Fibroblast of lung (primary cell): ENCODE data around the gene SEMG1. TPM values are rescaled to one million over a fixed set of nuclear protein-coding genes. Genes with fewer than 3 reads are reported as not detected.

Experiments used
- DNase-seq, 2 donors: peaks; one replicate each; pipeline versions ENCODE4 v3.0.0 to v3.0.0-alpha.2; 2010; ENCODE audit warnings: low read depth in 2 of 2
- H2AFZ ChIP-seq: 2 replicates; pipeline ENCODE4 v1.5.1; 2012; ENCODE audit warnings: low read length, control low read depth, inconsistent platforms
- H3K27ac ChIP-seq: 2 replicates; pipeline ENCODE4 v1.5.1; 2011; ENCODE audit warnings: low read length, control low read depth; ENCODE audit not compliant: insufficient read depth
- H3K27me3 ChIP-seq: 2 replicates; pipeline ENCODE4 v1.5.1; 2011; ENCODE audit warnings: mild to moderate bottlenecking, low read length; ENCODE audit not compliant: control insufficient read depth, insufficient read depth
- H3K36me3 ChIP-seq: 2 replicates; pipeline ENCODE4 v1.5.1; 2011; ENCODE audit warnings: low read length; ENCODE audit not compliant: control insufficient read depth, insufficient read depth
- H3K4me1 ChIP-seq: 2 replicates; pipeline ENCODE4 v1.5.1; 2011; ENCODE audit warnings: low read length; ENCODE audit not compliant: control insufficient read depth, insufficient read depth; ENCODE audit errors: extremely low read depth
- H3K4me2 ChIP-seq: 2 replicates; pipeline ENCODE4 v1.5.1; 2011; ENCODE audit warnings: low read length, control low read depth; ENCODE audit not compliant: insufficient read depth; ENCODE audit errors: extremely low read depth
- H3K4me3 ChIP-seq, 4 experiments: fragments of 200-600 bp in 1 of 4; sonication (generic) in 1 of 4; replicated peaks in 1 of 4; 2 replicates each; pipeline ENCODE4 v1.5.1; 2011 to 2016; ENCODE audit warnings: low read length in 4 of 4, low read depth in 3 of 4, mild to moderate bottlenecking in 3 of 4, control low read depth in 2 of 4, inconsistent platforms in 1 of 4, mixed read lengths in 1 of 4; ENCODE audit not compliant: insufficient read depth in 1 of 4; ENCODE audit errors: control extremely low read depth in 1 of 4
- H3K79me2 ChIP-seq: 2 replicates; pipeline ENCODE4 v1.5.1; 2012; ENCODE audit warnings: mild to moderate bottlenecking, low read length, inconsistent platforms; ENCODE audit not compliant: control insufficient read depth, insufficient read depth
- H3K9ac ChIP-seq: 2 replicates; pipeline ENCODE4 v1.5.1; 2011; ENCODE audit warnings: mild to moderate bottlenecking, low read length, control low read depth; ENCODE audit not compliant: insufficient read depth
- H3K9me3 ChIP-seq: 2 replicates; pipeline ENCODE4 v1.5.1; 2012; ENCODE audit warnings: low read depth, low read length; ENCODE audit not compliant: control insufficient read depth, insufficient read depth
- H4K20me1 ChIP-seq: 2 replicates; pipeline ENCODE4 v1.5.1; 2011; ENCODE audit warnings: low read length; ENCODE audit not compliant: control insufficient read depth, insufficient read depth; ENCODE audit errors: extremely low read depth
- EZH2 ChIP-seq: IDR thresholded peaks from 2 replicates; pipeline ENCODE4 v1.5.1; 2012; ENCODE audit warnings: low read length, control low read depth, mild to moderate bottlenecking; ENCODE audit errors: missing control alignments
- polyA plus RNA-seq, 2 donors: library from polyadenylated mRNA; depleted of rRNA in 1 of 2; stranded (reverse) in 1 of 2; unstranded in 1 of 2; fragments of >200 nt; gene quantifications; 2 replicates each; pipeline ENCODE4 v1.2.1, GENCODE V29; 2011 to 2012; ENCODE audit warnings: missing spikeins in 1 of 2
- total RNA-seq: library from RNA; depleted of rRNA; stranded (reverse); fragments of >200 nt; gene quantifications from 2 replicates; pipeline ENCODE4 v1.2.1, GENCODE V29; 2014
- TF ChIP-seq, protein P1 (sequence below), 2 donors: IDR thresholded peaks in 1 of 2; conservative IDR thresholded peaks in 1 of 2; 1 replicate in 1 of 2; 2 replicates in 1 of 2; pipeline ENCODE4 v1.5.1; 2011 to 2012; ENCODE audit warnings: low read length in 2 of 2, control low read depth in 1 of 2, inconsistent platforms in 1 of 2, low read depth in 1 of 2, mild to moderate bottlenecking in 1 of 2

The SEMG1 gene
- total and polyA plus RNA-seq, 2 donors (not counting 1 experiment from before 2014, with no cell fraction given): not detected

DNA sequence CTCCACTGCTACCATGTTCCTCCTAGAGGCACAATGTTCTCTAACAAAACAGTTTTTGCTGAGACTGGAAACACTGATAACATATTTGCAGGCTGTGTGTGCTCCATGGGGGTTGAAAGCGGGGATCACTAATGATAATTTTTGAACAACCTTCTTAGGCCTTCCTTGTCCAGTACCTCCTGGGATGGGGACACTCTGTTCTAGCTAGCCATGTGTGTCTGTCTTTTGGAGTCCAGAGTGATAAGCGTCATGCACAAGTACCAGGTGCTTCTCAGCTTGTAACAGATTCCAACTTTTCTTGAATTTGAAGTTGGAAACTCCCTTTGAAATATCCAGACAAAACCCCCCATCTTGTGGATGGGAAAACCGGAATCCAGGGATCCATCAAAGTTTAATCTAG, 17.0 kb upstream of the SEMG1 start:
- Histone ChIP-seq H3K27ac (no peak overlapping the region), H3K27me3 (peaks cover 2% of the 10 kb centered on the region), H3K4me2 (no peak overlapping the region), H3K9me3 (no peaks in the 10 kb centered on the region), H3K4me1 (no peaks in the 10 kb centered on the region), H2AFZ (no peak overlapping the region), H3K9ac (no peak overlapping the region), H3K36me3 (no peaks in the 10 kb centered on the region), H3K4me3 (no peak overlapping the region), H4K20me1 (no peaks in the 10 kb centered on the region), H3K79me2 (no peaks in the 10 kb centered on the region)
- no peak for DNase-seq
- TF ChIP-seq EZH2: no peak
- TF ChIP-seq, protein P1, sequence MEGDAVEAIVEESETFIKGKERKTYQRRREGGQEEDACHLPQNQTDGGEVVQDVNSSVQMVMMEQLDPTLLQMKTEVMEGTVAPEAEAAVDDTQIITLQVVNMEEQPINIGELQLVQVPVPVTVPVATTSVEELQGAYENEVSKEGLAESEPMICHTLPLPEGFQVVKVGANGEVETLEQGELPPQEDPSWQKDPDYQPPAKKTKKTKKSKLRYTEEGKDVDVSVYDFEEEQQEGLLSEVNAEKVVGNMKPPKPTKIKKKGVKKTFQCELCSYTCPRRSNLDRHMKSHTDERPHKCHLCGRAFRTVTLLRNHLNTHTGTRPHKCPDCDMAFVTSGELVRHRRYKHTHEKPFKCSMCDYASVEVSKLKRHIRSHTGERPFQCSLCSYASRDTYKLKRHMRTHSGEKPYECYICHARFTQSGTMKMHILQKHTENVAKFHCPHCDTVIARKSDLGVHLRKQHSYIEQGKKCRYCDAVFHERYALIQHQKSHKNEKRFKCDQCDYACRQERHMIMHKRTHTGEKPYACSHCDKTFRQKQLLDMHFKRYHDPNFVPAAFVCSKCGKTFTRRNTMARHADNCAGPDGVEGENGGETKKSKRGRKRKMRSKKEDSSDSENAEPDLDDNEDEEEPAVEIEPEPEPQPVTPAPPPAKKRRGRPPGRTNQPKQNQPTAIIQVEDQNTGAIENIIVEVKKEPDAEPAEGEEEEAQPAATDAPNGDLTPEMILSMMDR (conservative IDR thresholded peaks at IDR 0.05 in 1 of 2, IDR thresholded peaks at IDR 0.05 in 1 of 2; ENCODE audit: low read depth in 1 of 2, low read length in 2 of 2): no peak

GRCh38 chr20:45191926-45192325, 14.9 kb upstream of the SEMG1 start:
- TF ChIP-seq, protein P1 (conservative IDR thresholded peaks at IDR 0.05 in 1 of 2, IDR thresholded peaks at IDR 0.05 in 1 of 2; ENCODE audit: low read depth in 1 of 2, low read length in 2 of 2): no peak
- Histone ChIP-seq H3K9me3 (no peaks in the 10 kb centered on the region), H4K20me1 (no peaks in the 10 kb centered on the region), H3K36me3 (no peaks in the 10 kb centered on the region), H3K4me2 (no peak overlapping the region), H3K27ac (no peak overlapping the region), H3K79me2 (no peaks in the 10 kb centered on the region), H2AFZ (no peak overlapping the region), H3K27me3 (peaks cover 2% of the 10 kb centered on the region), H3K9ac (no peak overlapping the region), H3K4me3 (no peak overlapping the region), H3K4me1 (no peaks in the 10 kb centered on the region)
- DNase-seq: no peak

GRCh38 chr20:45193331-45193730, 13.5 kb upstream of the SEMG1 start:
- TF ChIP-seq EZH2: no peak
- TF ChIP-seq, protein P1 (conservative IDR thresholded peaks at IDR 0.05 in 1 of 2, IDR thresholded peaks at IDR 0.05 in 1 of 2; ENCODE audit: low read depth in 1 of 2, low read length in 2 of 2): no peak
- no peak overlapping the region for H3K4me3 ChIP-seq
- H3K36me3 ChIP-seq: no peaks in the 10 kb centered on the region
- H3K9ac ChIP-seq: no peak overlapping the region
- peaks cover 2% of the 10 kb centered on the region for H3K27me3 ChIP-seq
- H4K20me1 ChIP-seq: no peaks in the 10 kb centered on the region
- no peak overlapping the region for H2AFZ ChIP-seq
- DNase-seq: no peak
- H3K4me2 ChIP-seq: no peak overlapping the region
- no peaks in the 10 kb centered on the region for H3K79me2 ChIP-seq
- no peak overlapping the region for H3K27ac ChIP-seq
- no peaks in the 10 kb centered on the region for H3K9me3 ChIP-seq
- H3K4me1 ChIP-seq: no peaks in the 10 kb centered on the region
